SK-N-SH (cell line): Measurements from ENCODE around the gene KCNJ10.

Experiments used
- EP300 ChIP-seq, 2 experiments: IDR thresholded peaks; 2 replicates each; pipeline versions ENCODE4 v1.4.0 to v1.6.1; 2012; ENCODE audit warnings: borderline replicate concordance in 1 of 2, low read depth in 1 of 2, low read length in 1 of 2
- EZH2phosphoT487 ChIP-seq: fragments of 200-600 bp; sonication (generic); IDR thresholded peaks from 2 replicates; pipeline ENCODE4 v1.6.1; 2017; ENCODE audit warnings: low read depth, mixed run types, mild to moderate bottlenecking, antibody characterized with exemption, moderate library complexity, borderline replicate concordance
- FOXM1 ChIP-seq: IDR thresholded peaks from 2 replicates; pipeline ENCODE4 v1.4.0; 2012; ENCODE audit warnings: low read depth, mild to moderate bottlenecking
- JUND ChIP-seq: IDR thresholded peaks from 2 replicates; pipeline ENCODE4 v1.4.0; 2012
- POLR2AphosphoS5 ChIP-seq: IDR thresholded peaks from 2 replicates; pipeline ENCODE4 v1.6.1; 2012; ENCODE audit warnings: low read depth, low read length
- RAD21 ChIP-seq: IDR thresholded peaks from 2 replicates; pipeline ENCODE4 v1.6.1; 2012; ENCODE audit warnings: mild to moderate bottlenecking, low read length
- RCOR1 ChIP-seq: fragments of 150-350 bp; IDR thresholded peaks from 2 replicates; pipeline ENCODE4 v1.6.1; 2017; ENCODE audit warnings: antibody characterized with exemption, low read length
- RFX5 ChIP-seq: IDR thresholded peaks from 2 replicates; pipeline ENCODE4 v1.6.1; 2012; ENCODE audit warnings: mild to moderate bottlenecking, improper control_type of control experiment, low read length
- SMC3 ChIP-seq: IDR thresholded peaks from 2 replicates; pipeline ENCODE4 v1.6.1; 2012; ENCODE audit warnings: low read depth, low read length, improper control_type of control experiment
- TAF1 ChIP-seq: IDR thresholded peaks from 2 replicates; pipeline ENCODE4 v1.6.1; 2012; ENCODE audit warnings: low read depth, mild to moderate bottlenecking, low read length, moderate library complexity, borderline replicate concordance
- TF ChIP-seq, protein P1 (sequence below): fragments of 200-600 bp; sonication (generic); IDR thresholded peaks from 2 replicates; pipeline ENCODE4 v1.6.1; 2017; ENCODE audit warnings: antibody characterized with exemption, mild to moderate bottlenecking, moderate library complexity
- TF ChIP-seq, protein P2 (sequence below): IDR thresholded peaks from 2 replicates; pipeline ENCODE4 v1.4.0; 2012; ENCODE audit warnings: low read depth, borderline replicate concordance
- TF ChIP-seq, protein P3 (sequence below): IDR thresholded peaks from 2 replicates; pipeline ENCODE4; 2012

DNA sequence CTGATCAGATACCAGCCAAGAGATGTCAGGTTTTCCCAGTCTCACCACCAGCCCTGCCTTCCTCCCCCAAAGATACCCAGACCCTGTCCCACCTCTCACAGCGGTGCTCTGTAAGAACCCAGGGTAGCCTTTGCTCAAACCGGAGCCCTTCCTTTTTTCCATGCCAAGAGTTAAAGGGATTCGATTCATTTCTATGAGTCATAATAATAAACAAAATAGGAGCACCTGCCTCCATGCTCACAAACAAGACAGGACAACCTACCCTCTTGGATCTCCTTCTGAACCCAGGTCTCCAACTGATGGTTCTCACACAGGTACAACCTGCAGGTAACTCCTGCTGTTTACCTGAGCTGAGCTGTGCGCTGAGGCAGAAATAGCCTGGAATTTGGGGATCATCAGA, 39.7 kb upstream of the KCNJ10 start:
- TF ChIP-seq EZH2phosphoT487 (no peak), RFX5 (no peak), POLR2AphosphoS5 (no peak), JUND (no peak), EP300 (IDR thresholded peaks at IDR 0.05; ENCODE audit: borderline replicate concordance in 1 of 2, low read depth in 1 of 2, low read length in 1 of 2) (no peak), RAD21 (no peak), SMC3 (no peak), RCOR1 (no peak), TAF1 (no peak), FOXM1 (no peak)
- TF ChIP-seq, protein P1, sequence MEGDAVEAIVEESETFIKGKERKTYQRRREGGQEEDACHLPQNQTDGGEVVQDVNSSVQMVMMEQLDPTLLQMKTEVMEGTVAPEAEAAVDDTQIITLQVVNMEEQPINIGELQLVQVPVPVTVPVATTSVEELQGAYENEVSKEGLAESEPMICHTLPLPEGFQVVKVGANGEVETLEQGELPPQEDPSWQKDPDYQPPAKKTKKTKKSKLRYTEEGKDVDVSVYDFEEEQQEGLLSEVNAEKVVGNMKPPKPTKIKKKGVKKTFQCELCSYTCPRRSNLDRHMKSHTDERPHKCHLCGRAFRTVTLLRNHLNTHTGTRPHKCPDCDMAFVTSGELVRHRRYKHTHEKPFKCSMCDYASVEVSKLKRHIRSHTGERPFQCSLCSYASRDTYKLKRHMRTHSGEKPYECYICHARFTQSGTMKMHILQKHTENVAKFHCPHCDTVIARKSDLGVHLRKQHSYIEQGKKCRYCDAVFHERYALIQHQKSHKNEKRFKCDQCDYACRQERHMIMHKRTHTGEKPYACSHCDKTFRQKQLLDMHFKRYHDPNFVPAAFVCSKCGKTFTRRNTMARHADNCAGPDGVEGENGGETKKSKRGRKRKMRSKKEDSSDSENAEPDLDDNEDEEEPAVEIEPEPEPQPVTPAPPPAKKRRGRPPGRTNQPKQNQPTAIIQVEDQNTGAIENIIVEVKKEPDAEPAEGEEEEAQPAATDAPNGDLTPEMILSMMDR: no peak
- TF ChIP-seq, protein P2, sequence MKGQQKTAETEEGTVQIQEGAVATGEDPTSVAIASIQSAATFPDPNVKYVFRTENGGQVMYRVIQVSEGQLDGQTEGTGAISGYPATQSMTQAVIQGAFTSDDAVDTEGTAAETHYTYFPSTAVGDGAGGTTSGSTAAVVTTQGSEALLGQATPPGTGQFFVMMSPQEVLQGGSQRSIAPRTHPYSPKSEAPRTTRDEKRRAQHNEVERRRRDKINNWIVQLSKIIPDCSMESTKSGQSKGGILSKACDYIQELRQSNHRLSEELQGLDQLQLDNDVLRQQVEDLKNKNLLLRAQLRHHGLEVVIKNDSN: no peak
- TF ChIP-seq, protein P3, sequence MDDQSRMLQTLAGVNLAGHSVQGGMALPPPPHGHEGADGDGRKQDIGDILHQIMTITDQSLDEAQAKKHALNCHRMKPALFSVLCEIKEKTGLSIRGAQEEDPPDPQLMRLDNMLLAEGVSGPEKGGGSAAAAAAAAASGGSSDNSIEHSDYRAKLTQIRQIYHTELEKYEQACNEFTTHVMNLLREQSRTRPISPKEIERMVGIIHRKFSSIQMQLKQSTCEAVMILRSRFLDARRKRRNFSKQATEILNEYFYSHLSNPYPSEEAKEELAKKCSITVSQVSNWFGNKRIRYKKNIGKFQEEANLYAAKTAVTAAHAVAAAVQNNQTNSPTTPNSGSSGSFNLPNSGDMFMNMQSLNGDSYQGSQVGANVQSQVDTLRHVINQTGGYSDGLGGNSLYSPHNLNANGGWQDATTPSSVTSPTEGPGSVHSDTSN: no peak
